Islet of Langerhans (tissue), 1 donor: ENCODE measurements around the gene ETS2.
"Not testable (repeated sequence)": the region's sequence is repeated elsewhere in the genome, so short reads cannot be mapped to it uniquely, and the experiment has no call there.

ENCODE experiments used
- FAIRE-seq: peaks from one replicate; lab custom pipeline; 2011; peaks lifted over from hg19 to GRCh38; lab: Jason Lieb, UNC

The ETS2 gene

DNA sequence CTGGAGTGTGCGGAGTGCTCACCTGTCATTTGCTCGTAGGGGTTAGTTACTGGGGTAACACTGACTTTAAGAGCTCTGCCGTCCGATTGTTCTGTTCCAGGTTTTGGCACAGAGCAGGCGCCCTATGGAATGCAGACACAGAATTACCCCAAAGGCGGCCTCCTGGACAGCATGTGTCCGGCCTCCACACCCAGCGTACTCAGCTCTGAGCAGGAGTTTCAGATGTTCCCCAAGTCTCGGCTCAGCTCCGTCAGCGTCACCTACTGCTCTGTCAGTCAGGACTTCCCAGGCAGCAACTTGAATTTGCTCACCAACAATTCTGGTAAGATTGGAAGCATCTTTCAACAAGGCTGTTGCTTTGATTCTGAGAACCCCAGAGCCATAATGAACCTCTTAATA, 12.6 kb downstream of the ETS2 start:
- FAIRE-seq, result no peak

DNA sequence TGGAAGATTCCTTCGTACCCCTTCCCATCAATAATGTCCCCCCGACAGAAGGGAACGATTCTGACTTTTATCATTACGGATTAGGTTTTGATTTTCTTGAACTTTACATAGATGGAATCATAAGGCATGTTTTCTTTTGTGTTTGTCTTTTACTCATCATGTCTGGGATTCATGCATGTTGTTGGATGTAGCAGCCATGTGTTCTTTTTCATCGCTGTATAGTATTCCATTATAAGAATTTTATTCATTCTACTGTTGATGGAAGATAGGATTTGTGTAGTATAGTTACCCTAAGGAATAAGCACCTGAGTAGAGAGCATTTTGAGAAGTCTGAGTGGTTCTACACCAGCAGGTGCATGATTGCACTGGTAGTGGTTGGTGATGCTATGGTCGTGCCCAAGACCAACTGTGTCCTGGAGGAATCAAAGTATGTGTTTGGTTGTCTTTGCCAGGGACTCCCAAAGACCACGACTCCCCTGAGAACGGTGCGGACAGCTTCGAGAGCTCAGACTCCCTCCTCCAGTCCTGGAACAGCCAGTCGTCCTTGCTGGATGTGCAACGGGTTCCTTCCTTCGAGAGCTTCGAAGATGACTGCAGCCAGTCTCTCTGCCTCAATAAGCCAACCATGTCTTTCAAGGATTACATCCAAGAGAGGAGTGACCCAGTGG, 13.5 kb downstream of the ETS2 start:
- FAIRE-seq, result no peak

DNA sequence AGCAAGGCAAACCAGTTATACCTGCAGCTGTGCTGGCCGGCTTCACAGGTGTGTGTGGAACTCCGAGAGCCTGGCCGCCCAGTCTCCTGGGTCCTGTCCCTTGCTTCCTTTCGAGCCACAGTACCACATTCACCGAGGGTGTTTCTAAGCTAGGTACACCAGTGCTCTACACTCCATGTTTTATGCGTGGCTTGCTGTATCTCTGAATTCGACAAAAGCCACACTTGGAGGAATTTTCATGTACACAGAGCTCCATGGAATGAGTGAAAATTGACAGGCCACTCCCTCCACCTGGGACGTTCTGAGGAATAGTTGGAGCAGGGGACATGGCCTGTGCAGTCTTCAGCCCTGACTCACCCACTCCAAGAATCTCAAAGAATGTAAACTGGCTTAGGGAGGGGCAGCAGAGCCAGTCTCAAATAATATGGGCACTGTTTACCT, 14.0 kb downstream of the ETS2 start:
- FAIRE-seq, result no peak

DNA sequence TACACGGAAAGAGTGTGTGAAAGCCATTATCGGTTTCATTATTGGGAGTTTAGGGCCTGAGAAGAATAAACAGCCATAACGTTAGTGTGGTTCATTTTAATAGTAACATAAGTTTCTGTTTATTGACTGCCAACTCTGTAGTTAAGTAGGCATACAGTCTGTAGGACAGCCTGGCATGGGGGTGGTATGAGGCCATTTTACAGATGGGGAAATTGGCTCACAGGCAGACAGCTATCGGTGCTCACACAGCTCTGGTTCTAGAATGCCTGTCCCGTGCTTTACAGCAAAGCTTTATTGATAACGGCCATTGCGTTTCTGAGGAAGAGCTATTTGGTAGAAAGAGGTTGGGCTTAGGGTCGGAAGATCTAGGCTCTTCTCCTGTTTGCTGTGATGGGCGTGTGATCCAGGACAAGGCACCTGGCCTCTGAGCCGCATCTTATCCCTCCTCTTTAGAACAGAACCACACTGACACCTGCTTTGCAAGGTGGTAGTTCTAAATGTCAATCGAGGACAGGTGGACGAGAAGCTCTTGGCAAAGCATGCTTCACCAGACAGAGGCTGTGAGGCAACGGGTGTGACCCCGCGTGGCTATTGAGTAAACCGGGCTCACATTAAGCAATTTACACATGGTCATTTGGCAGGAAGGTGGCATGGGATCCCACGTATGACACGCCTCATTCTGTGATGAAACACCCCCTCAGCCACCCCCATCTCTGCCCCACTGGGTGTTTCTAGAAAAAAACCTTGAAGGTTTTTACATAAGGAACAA, 14.9 kb downstream of the ETS2 start:
- FAIRE-seq, result no peak

DNA sequence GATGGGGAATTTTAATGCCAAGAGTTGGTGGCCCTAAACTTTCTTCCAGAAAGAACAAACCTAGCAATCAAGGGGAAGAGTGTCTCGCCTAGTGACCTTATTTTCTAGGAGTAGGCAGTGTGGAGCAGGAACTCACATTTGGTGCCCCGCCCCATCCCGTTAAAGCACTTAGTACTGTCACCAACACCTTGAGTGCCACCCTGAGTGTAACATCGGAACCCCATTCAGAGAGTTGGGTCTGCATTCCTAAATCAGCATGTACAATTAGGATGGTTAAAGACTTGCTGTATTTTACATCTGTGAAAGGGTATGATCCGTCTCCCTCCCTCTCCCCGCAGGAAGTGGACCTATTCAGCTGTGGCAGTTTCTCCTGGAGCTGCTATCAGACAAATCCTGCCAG, 15.5 kb downstream of the ETS2 start:
- FAIRE-seq, result no peak

DNA sequence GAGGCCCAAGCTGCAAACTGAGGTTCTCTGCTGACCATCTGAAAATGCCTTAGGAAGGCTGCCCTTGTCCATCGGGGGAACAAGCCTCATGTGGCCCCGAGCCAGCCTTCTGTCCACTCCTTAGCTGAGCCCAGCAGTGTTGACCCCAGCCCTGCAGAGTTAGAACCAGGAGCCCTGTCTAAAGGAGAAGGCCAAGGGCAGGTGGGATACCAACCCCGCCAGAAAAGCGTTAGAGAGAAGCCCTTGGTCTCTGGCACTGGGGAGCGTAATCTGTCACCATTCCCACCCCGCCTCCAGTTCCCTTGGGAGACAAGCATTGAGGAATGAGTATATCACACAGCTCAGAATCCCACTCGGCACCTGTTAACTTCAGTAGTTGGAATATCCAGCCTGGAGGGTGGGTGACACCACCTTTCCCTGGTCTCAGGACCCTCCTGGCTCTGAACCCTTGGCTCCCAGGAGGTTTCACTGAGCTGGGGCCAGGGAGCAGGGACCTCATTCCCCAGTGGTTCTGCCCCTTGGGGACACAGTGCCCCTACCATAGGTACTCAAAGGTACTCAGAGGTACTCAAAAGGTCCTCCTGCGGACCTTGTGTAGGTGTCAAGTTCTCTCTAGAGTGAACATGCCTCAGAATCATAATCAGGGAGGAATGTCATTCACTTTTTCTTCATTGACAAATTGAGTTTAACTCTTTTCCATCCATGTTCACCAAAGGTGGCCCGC, 16.4 kb downstream of the ETS2 start:
- FAIRE-seq, result no peak

DNA sequence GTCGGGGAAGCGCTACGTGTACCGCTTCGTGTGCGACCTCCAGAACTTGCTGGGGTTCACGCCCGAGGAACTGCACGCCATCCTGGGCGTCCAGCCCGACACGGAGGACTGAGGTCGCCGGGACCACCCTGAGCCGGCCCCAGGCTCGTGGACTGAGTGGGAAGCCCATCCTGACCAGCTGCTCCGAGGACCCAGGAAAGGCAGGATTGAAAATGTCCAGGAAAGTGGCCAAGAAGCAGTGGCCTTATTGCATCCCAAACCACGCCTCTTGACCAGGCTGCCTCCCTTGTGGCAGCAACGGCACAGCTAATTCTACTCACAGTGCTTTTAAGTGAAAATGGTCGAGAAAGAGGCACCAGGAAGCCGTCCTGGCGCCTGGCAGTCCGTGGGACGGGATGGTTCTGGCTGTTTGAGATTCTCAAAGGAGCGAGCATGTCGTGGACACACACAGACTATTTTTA, 17.1 kb downstream of the ETS2 start:
- FAIRE-seq, result no peak

DNA sequence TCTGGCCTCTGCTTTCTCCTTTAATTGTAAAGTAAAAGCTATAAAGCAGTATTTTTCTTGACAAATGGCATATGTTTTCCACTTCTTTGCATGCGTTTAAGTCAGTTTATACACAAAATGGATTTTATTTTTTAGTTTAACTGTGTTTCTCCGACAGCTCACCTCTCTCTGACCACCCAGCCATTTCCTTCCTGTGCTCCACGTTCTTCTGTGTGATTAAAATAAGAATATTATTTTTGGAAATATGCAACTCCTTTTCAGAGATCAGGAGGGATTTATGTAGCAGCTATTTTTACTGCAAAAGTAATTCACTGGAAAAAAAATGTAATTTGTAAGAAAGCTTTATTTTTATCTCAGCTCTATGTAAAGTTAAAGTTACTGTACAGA, 18.0 kb downstream of the ETS2 start:
- FAIRE-seq, result no peak

DNA sequence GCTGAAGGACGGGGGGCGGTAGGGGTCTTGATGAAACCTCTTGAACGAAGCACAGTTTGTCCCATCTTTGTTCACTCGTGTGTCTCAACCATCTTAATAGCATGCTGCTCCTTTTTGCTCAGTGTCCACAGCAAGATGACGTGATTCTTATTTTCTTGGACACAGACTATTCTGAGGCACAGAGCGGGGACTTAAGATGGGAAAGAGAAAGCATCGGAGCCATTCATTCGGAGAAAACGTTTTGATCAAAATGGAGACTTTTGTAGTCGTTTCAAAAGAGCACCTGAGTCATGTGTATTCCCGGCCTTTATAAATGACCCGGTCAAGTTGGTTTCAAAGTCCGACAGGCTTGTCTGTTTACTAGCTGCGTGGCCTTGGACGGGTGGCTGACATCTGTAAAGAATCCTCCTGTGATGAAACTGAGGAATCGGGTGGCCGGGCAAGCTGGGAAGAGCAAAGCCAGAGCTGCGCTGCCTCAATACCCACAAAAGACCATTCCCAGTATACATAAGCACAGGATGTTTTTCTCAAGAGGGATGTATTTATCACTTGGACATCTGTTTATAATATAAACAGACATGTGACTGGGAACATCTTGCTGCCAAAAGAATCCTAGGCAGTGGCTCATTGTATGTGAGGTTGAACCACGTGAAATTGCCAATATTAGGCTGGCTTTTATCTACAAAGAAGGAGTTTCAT, 18.5 kb downstream of the ETS2 start:
- FAIRE-seq, result no peak

DNA sequence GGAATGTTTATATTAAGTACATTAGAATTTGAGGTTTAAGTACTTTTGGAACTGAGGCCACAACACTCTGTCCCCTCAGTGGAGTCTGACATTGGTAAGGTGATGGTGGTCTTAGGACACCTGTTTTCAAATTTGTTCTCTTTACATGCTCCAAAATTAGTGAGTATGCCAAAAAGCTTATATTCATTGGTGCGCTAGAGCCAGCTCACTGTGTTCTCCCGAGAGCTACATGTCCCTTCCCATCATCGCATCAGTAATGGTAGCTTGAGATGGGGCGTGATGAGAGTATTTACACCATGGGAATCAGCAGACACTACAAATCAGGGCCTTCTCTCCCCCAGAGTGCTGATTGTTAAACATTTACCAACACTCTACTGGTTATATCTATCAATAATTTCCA, 19.5 kb downstream of the ETS2 start:
- no peak for FAIRE-seq

DNA sequence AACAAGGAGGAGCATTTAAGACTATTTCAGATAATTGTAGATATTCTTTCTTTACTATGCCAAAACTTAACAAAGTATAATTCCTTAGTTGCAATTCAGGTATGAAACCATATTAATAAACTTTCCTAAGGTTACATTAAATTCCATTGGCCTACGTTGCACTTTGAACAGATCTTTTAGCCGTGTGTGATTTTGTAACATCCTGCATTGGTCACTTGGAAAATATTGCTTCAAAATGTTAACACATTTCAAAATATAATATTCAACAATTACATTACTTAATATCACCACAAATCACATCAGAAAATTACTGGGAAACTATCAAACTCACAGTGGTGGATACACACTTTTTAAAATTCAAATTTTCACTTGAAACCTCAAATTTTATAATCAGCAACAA, 20.2 kb downstream of the ETS2 start:
- no peak for FAIRE-seq

DNA sequence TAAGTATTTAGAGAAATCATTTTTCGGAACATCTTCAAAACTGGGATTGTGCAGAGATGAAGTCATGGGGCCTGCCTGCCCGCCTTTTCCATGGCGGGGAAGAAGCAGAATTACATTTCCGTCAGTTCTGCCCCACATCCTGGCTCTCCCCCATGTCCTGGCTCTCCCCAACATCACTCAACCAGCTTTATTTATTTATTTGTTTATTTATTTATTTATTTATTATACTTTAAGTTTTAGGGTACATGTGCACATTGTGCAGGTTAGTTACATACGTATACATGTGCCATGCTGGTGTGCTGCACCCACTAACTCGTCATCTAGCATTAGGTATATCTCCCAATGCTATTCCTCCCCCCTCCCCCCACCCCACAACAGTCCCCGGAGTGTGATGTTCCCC, 22.4 kb downstream of the ETS2 start:
- FAIRE-seq, result not testable (repeated sequence)

DNA sequence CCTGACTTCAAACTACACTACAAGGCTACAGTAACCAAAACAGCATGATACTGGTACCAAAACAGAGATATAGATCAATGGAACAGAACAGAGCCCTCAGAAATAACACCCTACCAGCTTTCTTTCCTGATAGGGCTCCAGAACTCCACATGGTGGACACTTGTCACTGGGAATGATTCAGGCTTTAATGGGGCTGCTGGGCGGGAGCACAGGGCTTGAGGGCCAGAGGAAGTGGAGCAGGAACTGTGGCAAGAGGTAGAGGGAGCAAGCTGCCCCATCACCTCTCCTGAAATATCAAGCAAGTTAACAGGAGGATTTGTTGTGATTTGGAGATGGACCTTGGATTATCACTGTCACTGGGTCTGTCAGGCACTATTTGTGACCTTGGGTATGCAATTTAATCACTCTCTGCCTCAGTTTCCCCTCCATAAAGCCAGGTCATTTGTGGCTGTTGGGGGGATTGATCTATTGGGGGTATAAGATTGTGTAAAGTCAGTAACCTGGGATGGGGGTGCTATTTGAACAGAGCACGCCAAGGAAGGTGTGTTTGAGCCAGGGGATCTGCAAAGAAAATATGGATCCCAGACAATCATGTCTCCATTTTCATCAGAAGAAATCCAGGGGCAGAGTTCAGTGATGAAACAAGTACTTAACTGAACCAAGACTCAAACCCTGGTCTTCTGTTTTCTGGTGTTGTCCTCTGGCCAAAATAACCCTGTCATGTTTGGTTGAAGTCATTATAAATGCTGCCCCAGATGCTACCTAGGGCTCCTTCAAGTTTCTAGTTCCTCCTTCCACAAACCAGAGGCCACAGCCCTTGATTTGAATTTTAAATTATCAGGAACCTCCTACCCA, 25.2 kb downstream of the ETS2 start:
- FAIRE-seq, result no peak

DNA sequence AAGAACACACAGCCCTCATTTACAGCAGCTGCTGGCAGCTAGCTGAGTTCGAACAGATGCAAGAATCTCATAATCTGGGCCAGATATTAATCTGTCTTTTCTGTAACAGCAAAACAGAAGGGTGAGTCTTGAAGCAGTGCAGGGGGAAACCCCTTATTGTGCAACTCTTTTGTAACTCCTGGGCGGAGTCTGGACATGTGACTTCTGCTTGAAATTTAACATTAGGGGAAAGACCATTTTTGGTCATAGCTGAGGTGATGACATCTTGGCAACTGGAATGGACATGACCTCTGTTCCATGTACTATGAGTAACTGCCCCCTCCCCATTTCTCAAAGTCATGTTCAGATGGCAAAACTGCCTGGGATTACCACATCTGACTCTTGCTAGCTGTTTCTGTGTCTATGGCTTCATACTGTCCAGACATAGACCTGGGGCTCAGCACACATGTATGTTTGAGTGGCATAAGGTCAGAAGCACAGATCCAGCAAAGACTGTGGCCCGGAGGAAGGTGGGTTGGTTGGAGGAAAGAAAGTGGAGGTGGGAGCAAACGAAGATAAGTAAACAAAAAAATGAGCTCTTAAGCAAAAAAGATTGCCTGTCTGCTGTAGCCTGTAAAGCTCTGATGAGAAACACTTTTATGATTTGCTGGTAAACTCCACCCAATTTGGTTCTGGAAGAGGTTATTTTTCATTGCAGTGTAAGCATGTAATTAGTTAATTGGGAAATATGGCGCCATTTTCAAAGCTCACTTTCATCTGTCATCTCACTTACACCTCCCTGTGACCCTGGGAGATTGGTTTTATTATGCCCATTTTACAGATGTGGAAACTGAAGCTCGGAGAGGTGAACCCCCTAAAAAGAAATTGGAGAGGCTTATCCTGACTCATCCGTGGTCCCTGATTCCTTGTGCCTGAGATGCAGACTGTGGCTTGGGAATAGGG, 26.1 kb downstream of the ETS2 start:
- no peak for FAIRE-seq

DNA sequence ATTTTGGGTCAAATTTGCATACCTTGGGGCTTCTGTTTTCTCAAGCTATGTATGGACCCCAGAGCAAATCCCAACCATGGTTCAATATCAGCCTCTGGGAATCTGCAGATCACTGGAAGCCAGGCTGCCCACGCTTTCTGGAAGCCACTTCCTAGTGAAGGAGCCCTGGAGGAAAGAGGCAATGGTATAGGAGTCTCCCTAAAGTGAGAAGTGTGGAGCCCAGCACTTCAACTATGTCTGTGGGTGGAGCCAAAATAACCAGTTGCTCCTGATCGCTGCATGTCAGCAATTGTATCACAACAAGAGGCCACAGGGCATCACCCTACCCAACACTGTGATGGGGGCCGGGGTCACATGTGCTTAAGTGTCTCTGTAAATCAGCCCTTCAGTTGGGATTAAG, 26.9 kb downstream of the ETS2 start:
- FAIRE-seq, result no peak

DNA sequence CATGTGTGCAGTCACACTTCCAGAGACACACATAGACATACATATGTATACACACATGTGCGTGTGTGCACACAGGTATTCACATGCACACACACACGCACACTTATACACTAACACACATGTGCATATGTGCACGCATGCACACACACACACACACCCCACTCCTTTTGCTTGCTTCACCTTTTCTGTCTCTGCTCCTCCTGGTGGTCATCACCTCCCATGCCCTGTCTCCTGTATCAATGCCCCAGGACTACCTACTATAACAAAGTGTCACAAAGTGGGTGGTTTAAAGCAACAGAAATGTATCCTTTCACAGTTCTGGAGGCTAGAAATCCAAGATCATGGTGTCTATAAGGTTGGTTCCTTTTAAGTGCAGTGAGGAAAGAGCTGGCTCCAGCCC, 27.4 kb downstream of the ETS2 start:
- FAIRE-seq, result no peak

DNA sequence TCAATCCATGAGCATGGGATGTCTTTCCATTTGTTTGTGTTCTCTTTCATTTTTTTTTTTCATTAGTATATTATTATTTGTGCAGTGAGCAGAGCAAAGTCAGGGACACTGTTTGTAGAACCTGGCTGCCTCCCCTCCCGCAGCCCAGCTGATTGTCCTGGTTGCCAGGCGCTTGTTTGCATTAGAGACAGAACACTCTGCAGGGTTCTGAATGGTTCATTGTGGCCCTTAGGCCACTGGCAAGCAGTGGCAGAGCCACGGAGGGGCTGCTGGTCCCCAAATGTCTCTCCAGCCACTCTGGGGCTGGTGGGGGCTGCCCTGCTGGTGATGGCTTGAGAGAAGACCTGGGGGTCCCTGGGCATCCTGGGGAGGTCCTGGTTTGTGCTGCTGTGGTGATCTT, 29.0 kb downstream of the ETS2 start:
- no peak for FAIRE-seq

DNA sequence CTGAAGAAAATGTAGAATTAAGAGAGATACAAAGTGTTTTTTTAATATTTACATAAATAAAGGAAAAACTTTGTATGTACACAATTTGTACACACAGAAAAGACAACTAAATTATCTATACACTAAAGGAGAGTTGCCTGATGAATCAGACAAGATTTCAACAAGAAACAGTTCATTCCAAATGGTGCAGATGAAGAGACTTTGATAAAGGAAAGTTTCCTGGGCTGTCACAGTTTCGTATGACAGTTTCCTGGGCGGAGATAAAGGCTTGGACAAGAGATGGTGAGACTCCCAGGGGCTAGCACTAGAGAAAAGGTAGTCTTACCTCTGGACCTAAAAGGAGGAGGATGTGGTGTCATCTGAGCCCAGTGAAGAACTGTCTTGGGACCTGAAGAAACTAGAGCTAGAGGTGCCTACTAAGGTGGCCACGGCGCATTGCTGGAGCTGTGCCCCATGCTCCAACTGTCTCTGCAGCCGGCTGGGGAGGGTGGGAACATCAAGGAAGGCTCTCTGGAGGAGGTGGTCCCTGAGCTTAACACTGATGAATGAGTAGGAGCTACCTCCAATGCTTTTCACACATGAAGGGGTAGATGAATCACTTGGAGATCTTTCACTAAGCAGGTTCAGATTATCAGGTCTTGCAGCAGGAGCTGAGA, 32.2 kb downstream of the ETS2 start:
- no peak for FAIRE-seq

DNA sequence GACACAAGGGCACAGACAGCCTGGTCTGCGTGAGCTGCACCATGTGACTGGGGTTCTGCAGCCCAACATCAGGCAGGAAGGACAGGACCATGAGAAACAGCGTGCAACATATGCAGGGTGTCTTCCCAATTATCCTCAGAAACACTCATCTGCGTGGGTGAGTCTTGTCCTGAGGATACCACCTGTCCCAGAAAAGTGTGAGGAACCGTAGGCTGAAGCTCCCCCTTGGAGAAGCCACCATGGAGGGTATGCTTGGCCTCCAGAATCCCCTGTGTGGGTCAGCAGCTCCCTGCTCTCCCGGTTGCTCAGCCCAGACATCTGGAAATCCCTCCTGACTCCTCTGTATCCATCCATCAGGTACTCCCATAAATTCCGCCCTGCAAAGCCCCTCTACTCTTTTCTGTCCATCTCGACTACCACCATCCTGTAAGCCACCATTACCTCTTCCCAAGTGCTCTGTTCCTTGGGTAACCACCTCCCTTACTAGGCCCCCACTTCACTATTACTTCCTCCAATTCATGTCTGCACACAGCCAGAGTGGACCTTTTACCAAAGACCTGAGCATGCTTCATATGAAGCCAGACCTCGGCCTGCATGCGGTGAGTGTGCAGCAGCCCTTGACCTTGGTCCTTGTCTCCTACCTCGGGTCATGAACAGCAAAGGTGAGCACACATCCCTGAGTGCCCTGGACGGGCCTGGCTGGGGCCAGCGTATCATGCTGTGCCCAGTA, 33.0 kb downstream of the ETS2 start:
- no peak for FAIRE-seq
